ENCODE results near the gene MAP4K3.

DNA sequence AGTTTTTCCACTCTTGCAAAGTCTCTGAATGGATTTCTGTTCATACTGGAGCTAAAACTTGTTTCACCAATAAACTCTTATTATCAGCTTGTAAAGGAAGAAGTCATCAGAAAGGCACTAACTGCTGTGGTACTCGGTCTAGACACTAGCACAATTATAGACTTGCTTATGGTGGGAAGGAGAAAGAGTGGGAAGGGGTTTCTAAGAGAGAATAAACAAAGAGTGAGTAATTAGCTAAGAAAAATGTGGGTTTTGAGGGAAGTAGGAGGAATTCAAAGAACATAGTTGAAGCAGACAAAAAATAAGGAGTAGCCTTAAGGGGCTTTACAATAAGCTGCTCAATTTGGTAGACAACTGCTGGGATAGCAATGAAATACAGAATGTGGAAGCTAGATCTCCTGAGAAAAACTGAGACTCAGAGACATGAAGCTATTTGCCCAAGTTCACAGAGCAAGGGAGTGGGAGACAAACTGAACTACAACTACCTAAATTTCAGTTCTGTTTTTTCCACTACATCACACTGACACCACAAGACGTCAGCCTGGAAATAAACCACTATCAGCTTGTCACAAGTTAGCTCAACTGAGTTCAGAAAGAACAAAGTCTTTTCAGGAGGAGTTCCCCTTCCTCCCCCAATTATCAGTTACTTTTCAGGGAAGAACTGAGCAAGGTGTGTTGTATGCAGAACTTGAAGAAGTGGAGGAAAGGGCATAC is 59.7 kb downstream of the MAP4K3 start:
- TF ChIP-seq POLR2A (IDR thresholded peaks at IDR 0.05; ENCODE audit: low read length) (peak; percentile 60), GATA1 (IDR thresholded peaks at IDR 0.05; ENCODE audit: low read depth, low read length) (no peak)

All from erythroblast (primary cell).